Measurements from ENCODE around the gene PRKAG2. TPM values are rescaled to one million over a fixed set of nuclear protein-coding genes. Genes with fewer than 3 reads are reported as not detected.

Gene PRKAG2
- total and polyA plus RNA-seq, 2 of the 8 experiments (the other 6 are each of a cell fraction or from before 2014, with no cell fraction given), result 7.5 to 18.1 TPM

DNA sequence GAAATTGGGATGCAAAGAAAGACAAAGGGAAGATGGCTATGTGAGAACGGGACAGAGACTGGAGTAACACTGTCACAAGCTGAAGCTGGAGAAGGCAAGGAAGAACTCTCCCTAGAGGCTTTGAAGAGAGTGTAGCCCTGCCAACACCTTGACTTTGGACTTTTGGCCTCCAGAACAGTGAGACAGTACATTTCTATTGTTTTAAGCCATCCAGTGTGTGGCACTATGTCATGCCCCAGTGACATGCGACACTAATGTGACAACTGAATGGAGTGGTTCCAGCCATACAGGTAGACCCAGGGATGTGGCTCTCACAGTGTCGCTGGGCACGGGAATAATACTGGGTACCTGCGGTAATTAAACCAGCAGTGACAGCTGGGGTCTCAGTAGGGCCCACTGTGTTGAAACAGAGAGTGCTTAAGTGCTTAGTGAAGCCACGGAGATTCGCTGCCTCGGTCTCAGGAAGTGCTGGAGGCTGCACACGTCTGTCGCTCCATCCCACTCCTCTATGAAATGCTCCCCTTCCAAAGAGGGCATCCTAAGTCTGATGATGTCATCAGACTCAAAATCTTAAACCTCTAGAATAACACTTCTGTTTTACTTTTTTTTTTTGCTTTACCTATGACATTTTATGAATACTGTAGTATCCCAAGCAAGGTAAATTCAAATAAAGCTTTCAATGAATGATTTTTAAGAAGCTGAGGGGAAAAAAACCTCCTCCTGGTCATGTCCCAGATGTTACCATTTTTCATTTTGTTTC is 202.6 kb downstream of the PRKAG2 start (continued):
- TF ChIP-seq FOSL1 (IDR thresholded peaks at IDR 0.05; ENCODE audit: insufficient read depth, low read depth, low read length) (no peak), TCF12 (IDR thresholded peaks at IDR 0.05; ENCODE audit: low read depth, low read length) (no peak), ASH2L (IDR thresholded peaks at IDR 0.05; ENCODE audit: low read length) (no peak), CHD1 (IDR thresholded peaks at IDR 0.05; ENCODE audit: low read depth, low read length) (no peak), GABPA (IDR thresholded peaks at IDR 0.05; ENCODE audit: borderline replicate concordance, insufficient read depth, low read length) (no peak), E2F6 (IDR thresholded peaks at IDR 0.05) (no peak)

Data from H1 (cell line).